NCI-H69 (cell line): Measurements from ENCODE around the gene IDUA.
"Not testable (repeated sequence)": the region's sequence is repeated elsewhere in the genome, so short reads cannot be mapped to it uniquely, and the experiment has no call there.

Source experiments
- DNase-seq: peaks from one replicate; lab custom pipeline; 2025; lab: John Stamatoyannopoulos, UW

The IDUA gene

GRCh38 chr4:967113-968104, 19.4 kb upstream of the IDUA start:
- peak; percentile 35 for DNase-seq

- peak; percentile 53 for DNase-seq
Measured at GRCh38 chr4:968221-968620, 18.6 kb upstream of the IDUA start.

- peak; percentile 52 for DNase-seq
Measured at GRCh38 chr4:968621-969394, 18.0 kb upstream of the IDUA start.

- DNase-seq: no peak
Measured at GRCh38 chr4:970046-970745, 16.6 kb upstream of the IDUA start.

- DNase-seq: no peak
Measured at GRCh38 chr4:970854-971520, 15.9 kb upstream of the IDUA start.

- no peak for DNase-seq
Measured at GRCh38 chr4:971666-972500, 15.0 kb upstream of the IDUA start.

GRCh38 chr4:972651-973424, 14.0 kb upstream of the IDUA start:
- DNase-seq: no peak

GRCh38 chr4:973431-974397, 13.1 kb upstream of the IDUA start, which contains the start of gene DGKQ:
Gene DGKQ (minus strand): TSS chr4:973569. CDS start chr4:973482, 87 bp downstream.
- peak; percentile 53 for DNase-seq

GRCh38 chr4:974668-975067, 12.2 kb upstream of the IDUA start:
- no peak for DNase-seq

- DNase-seq: not testable (repeated sequence)
Measured at GRCh38 chr4:976016-976415, 10.8 kb upstream of the IDUA start.

- no peak for DNase-seq
Measured at GRCh38 chr4:978957-979701, 7.7 kb upstream of the IDUA start.

GRCh38 chr4:982291-982690, 4.6 kb upstream of the IDUA start:
- no peak for DNase-seq

- DNase-seq: no peak
Measured at GRCh38 chr4:982814-983213, 4.0 kb upstream of the IDUA start.

GRCh38 chr4:984336-985054, 2.3 kb upstream of the IDUA start:
- no peak for DNase-seq

- DNase-seq: peak; percentile 47
Measured at GRCh38 chr4:985123-985830, 1.6 kb upstream of the IDUA start.

GRCh38 chr4:986428-986878, 391 bp upstream of the IDUA start:
- DNase-seq: no peak
